Kasumi-1 (cell line): ENCODE data around the gene SLC26A2.
"Not testable (repeated sequence)": the region's sequence is repeated elsewhere in the genome, so short reads cannot be mapped to it uniquely, and the experiment has no call there.

ENCODE experiments used
- DNase-seq, 2 experiments: peaks; one replicate each; lab custom pipeline; 2025; lab: John Stamatoyannopoulos, UW

SLC26A2 gene

DNA sequence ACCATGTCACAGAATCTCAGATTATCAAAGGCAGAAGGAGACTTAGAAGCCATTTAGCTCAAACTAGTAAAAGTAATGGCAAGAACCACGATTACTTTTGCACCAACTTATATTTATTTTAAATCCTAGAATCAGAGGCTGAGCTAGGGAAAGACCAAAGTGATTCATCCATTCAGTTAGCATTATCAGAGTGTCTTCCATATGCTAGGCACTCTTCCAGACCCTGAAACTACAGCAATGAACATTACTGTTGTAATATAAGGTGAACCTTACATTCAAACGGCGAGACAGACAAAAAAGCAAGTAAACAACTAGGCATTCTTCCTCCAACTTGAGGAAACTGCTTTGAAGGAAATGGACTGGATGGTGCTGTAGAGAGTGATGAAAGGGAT lies 23.9 kb upstream of the SLC26A2 start:
- DNase-seq, result no peak

DNA sequence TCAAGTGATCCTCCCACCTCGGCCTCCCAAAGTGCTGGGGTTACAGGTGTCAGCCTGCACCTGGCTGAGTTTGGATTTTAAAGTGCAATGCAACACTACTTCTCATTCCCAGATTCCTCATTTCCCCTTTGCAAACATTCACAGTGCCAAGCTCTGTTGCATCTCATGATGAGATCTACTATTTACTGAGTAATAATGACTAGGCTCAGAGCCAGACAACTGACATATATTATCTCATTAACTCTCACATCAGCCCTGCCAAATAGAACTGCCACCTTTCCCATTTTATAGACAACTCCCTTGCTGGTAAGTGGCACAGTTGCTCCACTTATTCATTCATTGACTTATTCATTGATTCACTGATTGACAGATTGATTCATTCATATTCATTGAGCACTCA lies 22.9 kb upstream of the SLC26A2 start:
- no peak for DNase-seq

DNA sequence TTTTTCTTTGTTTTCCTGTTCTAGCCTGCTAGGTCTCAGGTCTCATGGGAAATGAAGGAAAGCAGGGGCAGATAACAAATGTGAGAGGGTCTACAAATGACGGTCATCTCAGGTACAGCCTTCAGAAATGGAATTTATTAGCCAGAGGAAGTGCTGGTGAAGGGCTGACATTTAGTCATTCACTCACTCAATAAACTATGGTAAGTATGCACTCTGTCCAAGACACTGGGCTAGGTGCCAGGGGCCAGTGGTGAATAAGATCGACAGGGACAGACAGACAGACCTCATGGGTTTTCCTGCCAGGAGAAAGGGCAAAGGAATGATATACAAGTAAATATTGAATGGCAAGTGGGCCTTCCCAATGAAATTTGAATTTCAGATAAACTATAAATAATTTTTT lies 22.3 kb upstream of the SLC26A2 start:
- no peak for DNase-seq

DNA sequence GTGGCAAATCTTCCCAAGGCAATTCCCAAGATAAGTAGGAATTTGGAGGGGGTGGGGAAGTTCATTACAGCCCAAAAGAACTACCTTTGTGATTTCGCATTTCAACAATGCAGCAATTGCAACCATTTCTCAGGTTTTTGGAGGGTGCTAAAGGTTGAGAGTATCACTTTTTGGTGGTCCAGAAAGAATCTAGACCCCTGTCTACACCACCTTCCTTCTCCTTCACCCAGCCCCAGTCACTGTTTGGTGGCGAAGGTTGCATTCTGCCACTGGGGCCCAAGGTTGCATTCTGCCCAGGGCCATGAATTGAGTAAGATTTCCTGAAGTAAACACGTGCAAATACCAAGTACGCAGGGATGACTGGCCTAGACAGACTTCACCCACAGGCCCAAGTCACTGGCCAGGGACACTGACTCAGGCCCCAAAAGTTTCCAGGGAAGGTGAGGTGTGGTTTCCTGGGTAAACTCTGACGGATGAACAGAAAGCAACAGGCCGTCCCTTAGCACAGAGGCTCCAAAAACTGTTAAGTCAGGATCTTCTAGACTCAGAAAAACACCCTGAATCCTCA lies 21.7 kb upstream of the SLC26A2 start:
- no peak for DNase-seq

DNA sequence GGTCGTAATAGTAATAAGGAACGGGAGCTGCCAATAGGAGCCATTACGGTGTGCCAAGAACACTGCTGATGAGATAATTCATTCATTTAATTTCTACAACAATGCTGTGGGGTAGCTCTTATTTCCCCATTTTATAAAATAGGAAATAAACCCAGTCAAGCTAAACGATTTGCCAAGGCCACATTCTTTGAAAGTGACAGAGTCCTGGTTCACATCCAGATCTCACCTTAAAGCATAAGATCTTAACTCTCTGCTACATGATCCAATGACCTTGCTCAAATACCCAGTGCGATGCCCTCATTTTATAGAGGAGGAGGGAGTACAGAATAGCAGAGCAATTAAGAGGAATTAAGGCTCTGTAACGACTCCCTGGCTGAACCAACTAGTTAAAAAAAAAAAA lies 21.0 kb upstream of the SLC26A2 start:
- peak in 1 of 2 experiments; percentile 9 for DNase-seq

DNA sequence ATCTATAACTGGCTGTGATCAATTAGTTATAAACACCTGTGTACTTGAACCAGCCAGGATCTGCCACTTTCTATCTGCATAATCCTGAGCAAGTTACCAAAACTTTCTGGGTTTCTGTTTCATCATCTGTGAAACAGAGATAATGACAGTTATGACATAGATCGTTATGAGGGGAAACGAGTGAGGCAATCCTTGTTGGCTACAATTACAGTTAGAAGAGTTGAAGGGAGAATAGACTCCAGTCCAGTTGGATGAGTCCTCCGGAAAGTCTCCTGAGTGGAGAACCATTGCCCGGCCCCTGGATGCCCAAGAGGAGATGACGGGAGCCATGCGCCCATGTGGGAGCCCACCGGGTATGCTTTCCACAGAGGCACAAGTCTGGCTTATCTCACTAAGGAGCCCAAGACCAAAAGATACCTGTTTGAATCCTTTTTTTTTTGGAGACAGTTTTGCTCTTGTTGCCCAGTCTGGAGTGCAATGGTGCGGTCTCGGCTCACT lies 20.4 kb upstream of the SLC26A2 start:
- DNase-seq, result peak; percentile 73 to 75

DNA sequence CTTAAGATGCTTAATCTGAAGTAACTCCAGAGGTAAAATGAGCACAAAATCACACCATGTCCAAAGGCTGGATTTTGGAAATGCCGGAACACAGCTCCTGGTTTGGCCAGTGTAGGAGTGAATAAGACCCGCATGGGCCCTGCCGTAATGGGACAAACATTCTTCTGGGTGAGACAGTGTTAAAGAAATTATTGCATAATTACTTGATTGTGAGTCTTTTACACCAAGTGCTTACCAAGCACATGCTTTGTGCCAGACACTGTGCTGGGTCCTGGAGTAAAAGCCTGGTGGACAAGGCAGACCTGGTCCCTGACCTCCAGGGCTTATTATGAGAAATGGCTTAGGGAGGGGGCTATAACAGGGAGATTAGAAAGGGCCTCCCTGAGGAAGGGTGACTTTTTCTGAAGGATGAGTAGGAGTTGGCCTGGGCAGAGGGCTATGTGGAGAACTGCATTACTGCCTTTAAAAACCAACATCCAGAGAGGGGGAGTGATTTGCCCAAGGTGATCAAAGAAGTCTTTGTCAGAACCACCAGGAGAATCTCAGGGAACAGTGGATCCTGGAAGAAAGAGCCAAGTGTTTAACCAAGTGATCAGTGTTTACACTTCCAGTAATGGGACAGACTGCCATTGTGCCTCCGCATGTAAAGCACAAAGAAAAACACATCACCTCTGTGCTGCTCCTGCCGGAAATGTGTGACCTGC lies 19.5 kb upstream of the SLC26A2 start:
- no peak for DNase-seq

DNA sequence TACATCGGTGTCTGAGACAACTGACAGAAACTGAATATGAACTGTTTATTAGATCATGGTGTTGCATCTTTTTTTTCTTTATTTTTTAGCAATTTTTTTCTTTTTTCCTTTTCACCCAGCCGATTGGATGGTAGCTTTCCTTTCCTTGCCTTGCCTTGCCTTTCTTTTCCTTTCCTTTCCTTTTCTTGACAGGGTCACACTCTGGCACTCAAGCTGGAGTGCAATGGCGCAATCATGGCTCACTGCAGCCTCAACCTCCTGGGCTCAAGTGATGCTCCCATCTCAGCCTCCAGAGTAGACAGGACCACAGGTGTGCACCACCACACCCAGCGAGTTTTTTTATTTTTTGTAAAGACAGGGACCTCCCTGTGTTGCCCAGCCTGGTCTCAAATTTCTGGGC lies 18.8 kb upstream of the SLC26A2 start:
- DNase-seq, result no peak

DNA sequence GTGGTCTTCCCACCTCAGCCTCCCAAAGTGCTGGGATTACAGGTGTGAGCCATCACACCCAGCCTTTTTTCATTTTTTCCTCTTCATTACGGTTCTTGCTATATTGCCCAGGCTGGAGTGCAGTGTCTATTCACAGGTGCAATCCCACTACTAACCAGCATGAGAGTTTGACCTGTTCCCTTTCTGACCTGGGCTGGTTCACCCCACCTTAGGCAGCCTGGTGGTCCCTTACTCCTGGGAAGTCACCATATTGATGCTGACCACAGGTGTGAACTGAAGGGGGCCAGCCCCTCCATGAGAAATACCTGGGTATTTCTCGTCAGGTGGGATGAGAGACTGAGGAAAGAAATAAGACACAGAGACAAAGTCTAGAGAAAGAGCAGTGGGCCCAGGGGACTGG lies 18.4 kb upstream of the SLC26A2 start:
- no peak for DNase-seq

DNA sequence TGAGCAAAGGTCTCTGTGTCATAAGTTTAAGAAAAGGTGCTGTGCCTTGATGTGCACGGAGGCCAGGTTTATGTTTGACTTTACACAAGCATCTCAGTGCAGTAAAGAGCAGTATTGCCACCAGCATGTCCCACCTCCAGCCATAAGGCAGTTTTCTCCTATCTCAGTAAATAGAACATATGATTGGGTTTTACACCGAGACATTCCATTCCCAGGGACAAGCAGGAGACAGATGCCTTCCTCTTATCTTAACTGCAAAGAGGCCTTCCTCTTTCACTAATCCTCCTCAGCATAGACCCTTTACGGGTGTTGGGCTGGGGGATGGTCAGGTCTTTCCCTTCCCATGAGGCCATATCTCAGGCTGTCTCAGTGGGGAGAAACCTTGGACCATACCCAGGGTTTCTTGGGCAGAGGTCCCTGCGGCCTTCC lies 17.8 kb upstream of the SLC26A2 start:
- DNase-seq, result not testable (repeated sequence)

DNA sequence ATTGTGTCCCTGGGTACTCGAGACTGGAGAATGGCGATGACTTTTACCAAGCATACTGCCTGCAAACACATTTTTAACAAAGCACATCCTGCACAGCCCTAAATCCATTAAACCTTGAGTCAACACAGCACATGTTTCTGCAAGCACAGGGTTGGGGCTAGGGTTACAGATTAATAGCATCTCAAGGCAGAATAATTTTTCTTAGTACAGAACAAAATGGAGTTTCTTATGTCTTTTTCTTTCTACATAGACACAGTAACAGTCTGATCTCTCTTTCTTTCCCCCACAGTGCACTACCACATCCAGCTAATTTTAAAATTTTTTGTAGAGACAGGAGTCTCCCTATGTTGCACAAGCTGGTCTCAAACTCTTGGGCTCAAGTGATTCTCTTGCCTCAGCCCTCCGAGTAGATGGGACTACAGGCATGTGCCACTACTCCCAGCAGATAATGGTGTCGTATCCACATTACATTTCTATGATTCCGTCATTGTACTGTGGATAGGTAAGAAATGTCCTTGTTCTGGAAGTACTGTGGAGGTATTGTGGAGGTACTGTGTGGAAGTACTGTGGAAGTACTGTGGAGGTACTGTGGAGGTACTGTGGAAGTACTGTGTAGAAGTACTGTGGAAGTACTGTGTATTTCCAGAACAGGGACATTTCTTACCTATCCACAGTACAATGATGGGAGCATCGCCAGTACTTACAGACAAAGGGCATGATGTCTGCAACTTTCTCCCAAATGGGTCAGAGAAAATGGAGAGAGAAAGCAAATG lies 17.2 kb upstream of the SLC26A2 start:
- not testable (repeated sequence) for DNase-seq

DNA sequence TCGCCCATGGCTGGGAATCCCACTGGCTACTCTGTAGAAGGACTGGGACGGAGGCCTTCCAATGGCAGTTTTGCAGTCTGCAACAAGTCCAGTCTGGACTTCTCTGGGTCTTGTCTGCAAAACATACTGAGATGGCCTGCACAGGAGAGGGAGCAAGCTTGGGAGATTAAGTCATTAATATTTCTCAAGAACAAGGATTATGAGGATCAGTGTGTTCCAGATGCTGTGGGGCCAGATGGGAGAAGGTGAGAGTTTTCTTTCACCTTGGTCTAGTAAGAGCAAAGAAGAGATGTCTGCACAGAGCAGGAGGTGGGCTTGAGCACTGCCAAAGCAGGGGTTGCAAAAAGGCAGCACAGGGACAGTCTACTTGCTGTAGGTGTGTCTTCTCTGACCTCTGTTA lies 15.9 kb upstream of the SLC26A2 start, which contains the start of gene PDE6A:
Gene PDE6A (minus strand): TSS at position 128 of the 400 bp plus-strand sequence. CDS start 120 bp downstream, at position 8.
- DNase-seq, result no peak

DNA sequence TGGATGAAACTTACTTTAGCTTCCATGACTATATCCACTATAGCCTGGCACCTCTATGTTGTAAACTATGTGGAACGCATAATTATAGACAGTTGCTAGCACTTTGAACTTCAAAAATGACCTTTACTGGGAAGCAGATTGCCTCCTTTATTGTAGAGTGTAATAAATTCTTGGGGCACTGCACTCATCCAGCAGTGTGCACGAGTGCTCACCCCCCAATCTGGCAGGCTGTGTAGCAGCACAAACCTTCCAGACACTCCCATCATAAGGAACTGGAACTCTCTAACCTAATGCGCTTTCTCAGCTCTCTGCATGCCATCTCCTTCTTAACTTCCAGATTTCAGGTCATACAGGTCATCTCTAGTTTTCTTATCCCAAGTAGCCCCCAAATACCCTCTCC lies 14.4 kb upstream of the SLC26A2 start:
- no peak for DNase-seq

DNA sequence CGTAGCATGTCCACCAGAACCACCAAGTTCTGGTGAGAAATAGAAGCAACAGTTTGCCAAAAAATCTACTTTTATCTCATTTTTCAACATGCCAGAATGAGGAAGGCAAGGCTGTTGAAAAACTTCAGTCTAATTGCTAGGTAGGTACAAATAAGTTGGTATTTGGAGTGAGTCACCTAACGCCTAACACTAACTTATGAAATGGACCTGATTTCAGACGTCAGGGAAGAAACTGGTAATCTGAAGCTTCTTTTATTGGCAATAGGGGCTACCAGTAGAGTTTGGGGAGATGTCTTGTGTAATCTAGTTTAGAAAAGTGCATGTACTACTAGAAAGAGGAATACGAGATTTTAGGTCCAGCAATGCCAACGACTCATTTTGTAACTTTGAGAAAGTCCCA lies 11.6 kb upstream of the SLC26A2 start:
- no peak for DNase-seq

DNA sequence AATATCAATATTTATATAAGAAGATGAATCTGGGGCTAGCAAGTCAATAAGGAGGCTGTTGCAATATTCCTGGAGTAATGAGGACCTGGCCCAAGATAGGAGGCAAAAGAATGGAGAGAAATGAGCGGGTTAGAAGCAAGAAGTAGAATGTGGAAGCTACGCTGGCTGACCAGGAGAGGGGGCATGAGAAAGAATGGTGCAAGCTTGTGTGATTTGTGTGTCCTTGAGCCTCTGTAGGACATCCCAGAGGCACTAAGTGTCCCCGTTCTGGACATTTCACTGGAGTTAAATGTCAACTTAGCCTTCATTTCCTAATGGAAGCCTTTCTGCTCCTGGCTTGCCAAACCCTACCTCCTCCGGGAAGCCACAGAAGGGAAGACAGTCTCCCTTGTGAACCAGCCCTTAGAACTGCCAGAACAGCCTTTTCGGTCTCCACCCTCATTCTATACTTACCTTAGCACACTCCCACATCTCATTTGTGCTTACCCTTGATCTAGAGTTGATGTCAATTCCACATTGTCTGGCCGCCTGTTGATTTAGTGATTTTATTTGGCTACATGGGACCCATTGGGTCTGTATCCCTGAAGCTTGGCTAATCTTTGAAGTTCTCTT lies 9.3 kb upstream of the SLC26A2 start:
- peak in 1 of 2 experiments; percentile 6 for DNase-seq

DNA sequence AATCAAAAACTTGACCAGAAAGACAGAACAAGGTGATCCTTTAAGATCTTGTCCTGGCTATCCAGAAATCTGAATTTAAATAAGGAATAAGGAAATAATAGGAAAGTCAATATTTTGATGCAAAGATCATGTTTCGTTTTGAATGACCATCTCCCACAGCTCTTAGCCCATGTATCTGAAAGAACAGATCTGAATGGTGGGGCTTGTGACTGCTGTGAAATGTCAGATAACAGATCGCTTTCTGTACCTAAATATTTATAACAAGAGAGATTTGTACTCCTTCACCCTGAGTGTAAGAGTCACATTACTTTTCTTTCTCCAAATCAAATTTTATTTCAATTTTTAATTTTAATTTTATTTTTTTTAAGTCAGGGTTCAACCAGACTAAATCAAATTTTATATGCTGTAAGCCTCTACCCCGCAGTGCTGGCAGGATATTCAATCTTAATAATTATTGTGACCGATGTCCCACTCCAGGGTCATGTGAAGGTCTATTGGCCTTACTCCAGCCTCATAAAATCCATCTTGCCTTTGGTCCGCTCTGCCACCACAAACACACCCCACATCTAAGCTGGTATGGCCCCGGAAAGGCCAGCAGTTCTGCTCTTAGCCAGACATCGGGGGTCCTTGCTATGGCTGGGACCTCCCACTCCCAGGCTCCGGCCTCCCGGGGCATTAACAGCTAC lies 7.0 kb upstream of the SLC26A2 start:
- DNase-seq, result no peak

DNA sequence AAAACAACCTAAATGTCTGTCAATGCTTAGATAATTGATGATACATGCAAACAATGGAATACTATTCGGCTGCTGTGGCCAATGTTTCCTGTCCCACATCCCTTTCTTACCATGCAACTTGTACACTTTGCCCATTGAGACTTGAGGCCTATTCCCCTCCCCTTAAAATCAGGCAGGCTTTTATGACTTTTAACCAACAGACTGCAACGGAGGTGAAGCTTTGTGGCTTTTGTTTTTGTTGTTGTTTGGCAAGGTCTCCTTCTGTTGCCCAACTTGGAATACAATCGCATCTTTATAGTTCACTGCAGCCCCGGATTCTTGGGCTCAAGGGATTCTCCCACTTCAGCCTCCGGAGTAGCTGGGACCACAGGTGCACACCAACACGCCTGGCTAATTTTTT lies 5.8 kb upstream of the SLC26A2 start:
- no peak for DNase-seq

DNA sequence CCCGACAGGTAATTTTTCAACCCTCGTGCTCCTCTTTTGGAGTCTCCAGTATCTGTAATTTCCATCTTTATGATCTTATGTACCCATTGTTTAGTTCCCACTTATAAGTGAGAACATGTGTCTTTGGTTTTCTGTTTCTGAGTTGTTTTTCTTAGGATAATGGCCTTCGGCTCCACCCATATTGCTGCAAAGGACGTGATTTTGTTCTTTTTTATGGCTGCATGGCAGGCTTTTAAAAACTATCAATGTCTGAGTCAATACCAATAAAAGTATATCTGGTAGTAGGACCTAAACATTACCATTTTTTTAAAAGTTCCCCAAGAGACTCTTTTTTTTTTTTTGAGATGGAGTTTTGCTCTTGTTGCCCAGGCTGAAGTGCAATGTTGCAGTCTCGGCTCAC lies 3.9 kb upstream of the SLC26A2 start:
- no peak for DNase-seq

DNA sequence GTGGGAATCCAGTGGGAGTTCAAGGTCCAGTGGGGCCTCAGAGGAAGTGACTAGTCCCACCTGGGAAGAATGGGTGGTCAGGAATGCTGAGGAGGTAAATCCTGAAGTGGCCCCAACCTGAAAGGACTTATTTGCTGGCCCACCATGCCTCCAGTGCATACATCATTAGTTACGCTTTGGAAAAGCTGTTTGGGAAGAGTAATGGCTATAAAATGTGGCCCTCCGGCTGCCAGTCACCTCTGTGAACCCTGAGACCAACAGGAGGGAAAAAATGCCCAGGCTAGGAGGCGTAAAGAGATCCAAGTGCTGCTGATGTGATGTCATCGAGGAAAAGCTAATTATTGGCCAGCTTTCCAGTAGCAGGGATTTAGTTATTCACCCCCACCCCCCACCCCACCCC lies 2.7 kb upstream of the SLC26A2 start:
- DNase-seq, result no peak

DNA sequence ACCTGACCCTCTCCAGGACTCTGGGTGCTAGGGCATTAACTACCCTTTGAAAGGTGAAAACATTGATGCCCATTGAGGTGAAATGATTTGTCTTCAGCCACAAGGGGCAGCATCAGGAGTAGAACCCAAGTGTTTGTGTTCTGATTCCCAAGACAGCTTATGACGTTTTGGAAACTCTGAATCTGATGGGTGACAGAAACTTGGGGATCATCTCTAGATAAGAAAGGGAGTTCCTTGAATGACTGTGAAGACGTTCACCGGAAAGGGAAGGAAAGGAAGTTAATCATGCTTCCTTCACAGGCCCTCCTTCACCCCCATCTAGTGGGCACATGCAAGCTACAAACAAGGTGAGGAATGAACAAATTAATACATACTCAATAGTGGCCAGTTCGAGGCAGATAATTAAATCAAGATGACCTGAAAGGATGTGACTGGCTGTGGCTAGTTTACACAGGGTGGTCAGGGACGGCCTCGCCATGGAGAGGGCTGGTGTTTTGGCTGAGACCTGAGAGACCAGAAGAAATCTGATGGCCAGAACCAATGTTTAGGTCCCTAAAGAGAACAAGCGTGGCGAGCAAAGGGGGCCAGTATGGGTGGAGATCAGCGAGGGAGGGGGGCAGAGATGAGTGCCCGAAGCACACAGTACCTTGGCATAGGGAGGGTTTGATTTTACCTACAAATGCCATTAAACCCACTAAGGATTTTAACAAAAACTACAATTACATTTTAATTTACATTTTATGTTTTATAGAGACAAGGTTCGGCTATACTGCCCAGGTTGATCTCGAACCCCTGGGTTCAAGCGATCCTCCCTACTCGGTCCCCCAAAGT lies 937 bp upstream of the SLC26A2 start:
- peak; percentile 62 to 63 for DNase-seq

DNA sequence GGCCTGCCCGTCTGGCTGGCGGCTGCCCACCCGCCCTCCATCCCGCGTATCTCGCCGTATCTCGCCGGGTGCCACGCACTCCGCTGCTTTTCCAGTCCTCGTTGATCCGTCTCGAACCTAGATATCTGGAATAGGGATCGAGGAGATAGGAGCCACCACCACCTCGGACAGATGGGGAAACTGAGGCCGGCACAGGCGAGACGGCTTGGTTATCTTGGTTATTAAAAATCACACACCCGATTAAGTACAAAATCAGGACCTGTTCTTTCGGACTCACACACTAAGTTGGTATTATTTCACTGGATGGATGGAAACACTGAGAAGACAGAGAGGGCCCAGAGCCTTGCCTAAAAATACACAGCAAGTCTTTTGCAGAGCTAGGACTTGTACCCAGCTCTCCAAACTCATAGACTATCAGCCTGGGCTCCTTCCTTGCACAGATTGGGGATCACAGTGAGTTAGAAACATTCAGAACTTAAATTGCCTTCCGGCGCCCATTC lies 678 bp downstream of the SLC26A2 start:
- DNase-seq, result no peak
